SJCRH30 (cell line): ENCODE measurements around the gene MICAL3. TPM values are rescaled to one million over a fixed set of nuclear protein-coding genes. Genes with fewer than 3 reads are reported as not detected.

ENCODE experiments used
- DNase-seq, 2 experiments: peaks; one replicate each; pipeline ENCODE4 v3.0.0-alpha.2; 2015 to 2020
- H3K27ac ChIP-seq: fragments of 250-450 bp; sonication (Bioruptor Pico); 2 replicates; pipeline ENCODE4 v1.5.1; 2020; ENCODE audit warnings: mild to moderate bottlenecking, moderate library complexity
- H3K27me3 ChIP-seq: fragments of 250-450 bp; sonication (Bioruptor Pico); 2 replicates; pipeline ENCODE4 v1.5.1; 2020; ENCODE audit warnings: mild to moderate bottlenecking, moderate library complexity
- H3K36me3 ChIP-seq: fragments of 250-450 bp; sonication (Bioruptor Pico); 2 replicates; pipeline ENCODE4 v1.5.1; 2020; ENCODE audit warnings: mild to moderate bottlenecking, moderate library complexity
- H3K4me1 ChIP-seq: fragments of 250-450 bp; sonication (Bioruptor Pico); 2 replicates; pipeline ENCODE4 v1.5.1; 2020; ENCODE audit warnings: mild to moderate bottlenecking, moderate library complexity
- H3K4me3 ChIP-seq: fragments of 250-450 bp; sonication (Bioruptor Pico); 2 replicates; pipeline ENCODE4 v1.5.1; 2020; ENCODE audit warnings: mild to moderate bottlenecking, moderate library complexity
- H3K9me3 ChIP-seq: fragments of 250-450 bp; sonication (Bioruptor Pico); replicated peaks from 2 replicates; pipeline ENCODE4 v1.5.1; 2020; ENCODE audit warnings: mild to moderate bottlenecking, moderate library complexity
- total RNA-seq: library from RNA; depleted of rRNA; stranded (reverse); fragments of >200 nt; shearing (Covaris generic); gene quantifications from 2 replicates; pipeline ENCODE4 v1.2.3, GENCODE V29; 2014

Gene MICAL3
- total RNA-seq, 1 experiment from 2014 or later = 26.1 TPM

DNA sequence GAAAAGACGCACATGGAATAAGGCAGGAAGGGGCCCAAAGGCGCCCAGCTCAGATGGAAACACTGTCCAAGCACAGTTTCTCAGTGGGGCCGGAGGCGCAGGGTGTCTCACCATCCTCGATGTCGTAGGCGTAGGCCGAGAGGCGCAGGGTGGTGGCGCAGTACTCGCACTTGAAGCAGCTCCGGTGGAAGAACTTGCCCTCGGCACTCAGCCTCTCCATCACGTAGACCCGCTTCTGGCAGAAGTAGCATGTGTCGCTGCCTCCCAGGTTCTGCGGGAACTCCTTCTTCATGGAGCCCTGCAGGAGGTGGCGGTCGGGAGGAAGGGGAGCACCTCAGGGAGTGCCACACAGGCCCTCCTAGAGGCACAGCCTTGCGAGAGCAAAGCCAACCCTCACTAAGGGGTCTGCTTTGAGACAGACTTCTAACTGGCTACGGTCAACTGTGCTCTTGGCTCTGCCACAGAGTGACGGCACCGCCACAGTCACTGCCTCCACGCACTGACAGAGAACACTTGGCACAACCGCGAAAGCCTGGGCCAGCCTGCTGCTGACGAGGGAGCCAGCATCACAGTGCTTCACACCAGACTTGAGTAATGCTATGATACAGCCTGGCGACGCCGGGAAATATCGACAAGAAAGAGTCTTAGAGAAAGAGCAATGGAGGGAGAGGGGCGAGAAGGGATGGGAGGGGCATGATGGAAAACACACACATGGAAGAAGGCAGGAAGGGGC lies 152.5 kb downstream of the MICAL3 start:
- Histone ChIP-seq H3K9me3 (no peaks in the 10 kb centered on the region), H3K27ac (no peak overlapping the region), H3K4me1 (no peaks in the 10 kb centered on the region), H3K27me3 (no peaks in the 10 kb centered on the region), H3K4me3 (no peak overlapping the region), H3K36me3 (peaks cover 10% of the 10 kb centered on the region)
- no peak for DNase-seq

DNA sequence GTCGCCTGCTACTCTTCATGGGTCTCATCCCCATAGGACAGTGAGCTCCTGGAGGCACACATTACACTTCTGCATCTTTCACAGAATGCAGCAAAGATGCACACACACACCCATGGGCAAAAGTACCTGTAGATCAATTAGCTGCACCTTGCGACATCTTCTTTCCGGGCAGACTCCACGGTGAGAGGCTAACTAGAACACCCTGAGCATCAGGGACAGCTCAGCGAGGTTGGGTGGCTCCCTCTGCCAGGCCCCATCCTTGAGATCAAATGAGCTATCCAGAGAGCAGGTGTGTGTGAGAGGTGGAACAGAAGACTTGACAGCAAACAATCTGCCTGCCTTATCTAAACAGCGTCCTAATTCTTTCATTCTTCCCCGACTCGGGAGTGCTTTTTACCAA lies 154.0 kb downstream of the MICAL3 start:
- H3K27ac ChIP-seq = no peak overlapping the region
- no peaks in the 10 kb centered on the region for H3K9me3 ChIP-seq
- H3K4me1 ChIP-seq = no peaks in the 10 kb centered on the region
- peaks cover 15% of the 10 kb centered on the region for H3K36me3 ChIP-seq
- no peak overlapping the region for H3K4me3 ChIP-seq
- no peaks in the 10 kb centered on the region for H3K27me3 ChIP-seq
- DNase-seq = no peak

DNA sequence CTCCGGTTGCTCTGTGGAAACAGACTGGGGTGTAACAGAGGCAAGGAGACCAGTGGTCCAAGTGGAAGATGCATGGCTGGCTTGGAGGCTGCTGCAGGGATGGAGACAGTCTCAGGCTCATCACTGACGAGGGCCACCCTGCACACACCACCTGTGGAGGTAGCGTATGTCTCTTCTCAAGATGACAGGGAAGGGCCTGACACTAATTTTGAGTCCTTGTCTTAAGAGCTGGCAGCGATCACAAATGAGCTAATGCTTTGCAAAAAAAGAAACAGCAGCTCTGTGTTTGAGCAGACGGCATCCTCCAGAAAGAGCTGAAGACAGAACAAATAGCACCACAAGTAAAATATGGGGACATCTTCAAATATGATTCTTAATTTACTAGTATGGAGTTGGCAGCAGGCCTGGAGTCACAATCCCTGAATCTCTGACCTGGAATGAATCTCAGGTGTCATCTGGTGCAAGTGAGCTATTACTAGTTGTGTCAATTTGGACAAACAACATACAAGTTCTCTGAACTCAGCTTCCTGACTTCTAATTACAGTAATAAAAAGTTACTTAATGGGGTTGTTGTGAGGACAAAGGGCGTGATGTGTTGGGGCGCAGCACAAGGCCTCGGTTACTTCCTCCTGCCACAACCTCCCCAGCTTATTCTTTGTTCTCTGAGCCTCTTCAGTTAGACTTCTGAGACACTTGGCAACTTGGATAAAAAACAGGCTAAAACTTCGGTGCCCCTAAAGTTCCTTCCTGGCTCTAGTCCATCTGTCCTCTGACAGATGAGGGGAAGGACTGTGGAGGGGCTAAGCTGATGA lies 154.9 kb downstream of the MICAL3 start:
- Histone ChIP-seq H3K36me3 (peaks cover 20% of the 10 kb centered on the region), H3K27ac (no peak overlapping the region), H3K9me3 (no peaks in the 10 kb centered on the region), H3K4me3 (no peak overlapping the region), H3K4me1 (no peaks in the 10 kb centered on the region), H3K27me3 (no peaks in the 10 kb centered on the region)
- no peak for DNase-seq

DNA sequence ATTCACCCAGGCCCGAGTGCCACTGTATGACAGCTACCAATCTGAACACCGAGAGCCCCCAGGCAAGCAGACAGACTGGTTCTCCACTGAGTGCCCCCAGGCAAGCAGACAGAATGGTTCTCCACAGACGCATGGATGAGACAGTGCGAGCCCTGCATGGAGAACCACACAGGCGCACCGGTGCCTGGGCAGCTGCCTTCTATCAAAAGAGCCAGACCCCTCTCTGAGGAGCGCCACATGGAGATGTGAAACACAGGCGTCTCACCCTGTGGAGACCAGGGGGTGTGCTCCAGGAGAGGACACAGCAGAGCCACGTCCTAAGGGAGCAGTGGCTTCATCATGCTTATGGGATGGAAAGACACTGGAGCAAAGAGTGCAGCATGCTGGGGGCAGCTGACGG lies 155.6 kb downstream of the MICAL3 start:
- Histone ChIP-seq H3K27me3 (no peaks in the 10 kb centered on the region), H3K9me3 (no peaks in the 10 kb centered on the region), H3K27ac (no peak overlapping the region), H3K4me3 (no peak overlapping the region), H3K4me1 (no peaks in the 10 kb centered on the region), H3K36me3 (peaks cover 26% of the 10 kb centered on the region)
- DNase-seq = no peak

DNA sequence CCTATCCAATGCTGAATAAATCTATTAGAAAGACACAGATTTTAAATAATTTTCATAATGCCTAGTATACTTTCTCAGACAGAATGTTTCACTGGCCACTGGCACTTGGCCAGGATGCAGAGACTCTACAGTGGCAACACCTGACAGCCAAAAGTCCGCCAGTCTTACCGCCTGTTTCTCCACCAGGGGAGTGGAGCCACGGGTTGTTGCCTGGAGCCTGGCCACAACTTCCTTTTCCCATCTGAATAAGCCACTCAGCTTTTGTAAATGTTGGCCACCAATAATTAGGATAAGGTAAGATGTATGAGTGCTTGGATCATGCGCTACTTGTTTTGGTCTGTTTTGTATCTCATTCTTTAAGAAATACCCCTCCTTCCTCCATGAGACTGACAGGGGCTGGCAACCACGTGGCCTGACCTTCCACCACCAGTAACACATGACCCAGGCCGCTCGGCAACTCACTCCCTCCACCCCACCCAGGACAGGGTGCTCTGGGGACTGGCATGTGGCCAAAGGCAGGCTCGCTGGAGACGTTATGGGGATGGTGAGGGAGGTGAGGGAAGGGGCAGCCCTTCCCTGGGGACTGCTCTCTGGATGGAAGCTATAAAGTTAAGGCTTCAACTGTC lies 157.1 kb downstream of the MICAL3 start:
- Histone ChIP-seq H3K27me3 (no peaks in the 10 kb centered on the region), H3K4me3 (no peak overlapping the region), H3K27ac (no peak overlapping the region), H3K4me1 (no peaks in the 10 kb centered on the region), H3K36me3 (peaks cover 29% of the 10 kb centered on the region), H3K9me3 (no peaks in the 10 kb centered on the region)
- DNase-seq = no peak

DNA sequence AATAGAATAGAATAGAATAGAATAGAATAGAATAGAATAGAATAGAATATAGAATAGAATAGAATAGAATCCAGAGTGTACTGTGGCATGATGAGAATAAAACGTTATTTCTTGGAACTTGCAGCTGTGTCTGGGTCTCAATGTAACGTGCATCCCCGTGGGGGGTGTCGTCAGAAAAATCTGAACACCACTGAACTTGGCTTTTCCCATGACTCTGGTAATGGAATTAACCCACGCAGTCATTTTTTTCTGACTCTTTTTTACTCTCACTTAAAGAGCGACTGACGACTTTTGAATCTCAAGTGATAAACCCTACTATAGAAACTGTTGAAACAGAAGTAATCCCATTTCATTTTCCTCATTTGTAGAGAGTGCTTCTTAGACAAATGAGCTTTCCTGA lies 157.7 kb downstream of the MICAL3 start:
- Histone ChIP-seq H3K4me1 (no peaks in the 10 kb centered on the region), H3K36me3 (peaks cover 25% of the 10 kb centered on the region), H3K27me3 (no peaks in the 10 kb centered on the region), H3K9me3 (no peaks in the 10 kb centered on the region), H3K4me3 (no peak overlapping the region), H3K27ac (no peak overlapping the region)
- no peak for DNase-seq

DNA sequence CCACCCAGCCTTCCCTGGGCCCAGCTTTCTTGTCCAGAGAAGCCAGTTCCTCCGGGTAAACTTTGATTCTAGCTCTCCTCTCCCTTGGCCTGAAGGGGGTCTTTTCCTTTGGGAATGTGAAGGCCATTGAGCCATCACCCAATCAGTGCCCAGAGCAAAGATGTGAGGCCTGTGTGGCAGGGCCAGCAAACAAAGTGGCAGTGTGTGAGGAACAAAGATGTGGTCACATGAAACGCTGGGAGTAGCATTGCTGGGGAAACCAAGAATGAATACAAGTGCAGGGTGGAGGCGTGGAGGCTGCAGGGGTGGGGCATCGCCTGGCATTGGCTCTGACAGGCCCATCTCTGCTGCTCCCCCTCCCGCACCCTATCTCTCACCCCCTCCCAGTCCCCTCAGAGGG lies 158.2 kb downstream of the MICAL3 start:
- Histone ChIP-seq H3K4me1 (no peaks in the 10 kb centered on the region), H3K27me3 (no peaks in the 10 kb centered on the region), H3K27ac (no peak overlapping the region), H3K36me3 (peaks cover 25% of the 10 kb centered on the region), H3K4me3 (no peak overlapping the region), H3K9me3 (no peaks in the 10 kb centered on the region)
- no peak for DNase-seq

DNA sequence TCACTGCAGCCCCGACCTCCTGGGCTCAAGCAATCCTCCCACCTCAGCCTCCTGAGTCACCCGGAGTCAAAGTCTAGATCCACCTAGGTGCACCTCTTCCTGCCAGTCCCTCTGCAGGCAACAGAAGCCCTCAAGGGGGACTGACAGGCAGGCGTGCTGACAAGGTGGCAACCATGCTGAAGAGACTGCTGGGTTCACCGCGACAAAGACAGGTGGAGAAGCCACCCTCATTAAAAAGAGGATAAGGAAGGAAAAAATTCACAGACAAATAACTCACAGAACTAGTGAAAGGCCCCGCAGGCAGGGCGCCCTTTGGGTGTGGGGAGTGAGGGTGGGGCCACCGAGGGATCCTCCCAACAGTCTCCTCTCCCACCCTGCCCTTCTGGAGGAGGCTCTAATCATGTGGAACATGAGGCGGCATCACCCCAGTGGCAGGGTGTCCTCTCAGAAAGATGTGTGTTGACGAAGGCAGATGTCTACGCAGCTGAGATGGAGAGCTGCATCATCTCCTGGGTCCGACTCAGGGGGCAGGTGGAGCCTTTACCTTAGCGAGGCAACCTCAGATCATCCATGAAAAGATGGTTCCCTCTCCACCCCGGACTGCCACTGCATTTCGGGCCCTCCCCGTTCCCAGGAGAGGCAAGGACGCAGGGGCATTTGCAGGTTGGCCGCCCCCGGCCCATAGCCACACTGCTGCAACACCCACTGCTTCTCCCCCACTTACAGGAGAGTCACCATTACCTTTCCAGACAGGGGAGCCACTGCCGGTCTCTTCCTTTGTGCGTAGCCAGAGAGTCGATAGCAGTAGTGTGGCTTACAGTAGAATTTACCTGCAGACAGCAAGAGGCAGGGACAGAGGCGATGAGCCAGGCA lies 158.9 kb downstream of the MICAL3 start:
- H3K4me1 ChIP-seq = no peaks in the 10 kb centered on the region
- no peak for DNase-seq
- peaks cover 25% of the 10 kb centered on the region for H3K36me3 ChIP-seq
- no peak overlapping the region for H3K27ac ChIP-seq
- no peaks in the 10 kb centered on the region for H3K27me3 ChIP-seq
- no peak overlapping the region for H3K4me3 ChIP-seq
- no peaks in the 10 kb centered on the region for H3K9me3 ChIP-seq

DNA sequence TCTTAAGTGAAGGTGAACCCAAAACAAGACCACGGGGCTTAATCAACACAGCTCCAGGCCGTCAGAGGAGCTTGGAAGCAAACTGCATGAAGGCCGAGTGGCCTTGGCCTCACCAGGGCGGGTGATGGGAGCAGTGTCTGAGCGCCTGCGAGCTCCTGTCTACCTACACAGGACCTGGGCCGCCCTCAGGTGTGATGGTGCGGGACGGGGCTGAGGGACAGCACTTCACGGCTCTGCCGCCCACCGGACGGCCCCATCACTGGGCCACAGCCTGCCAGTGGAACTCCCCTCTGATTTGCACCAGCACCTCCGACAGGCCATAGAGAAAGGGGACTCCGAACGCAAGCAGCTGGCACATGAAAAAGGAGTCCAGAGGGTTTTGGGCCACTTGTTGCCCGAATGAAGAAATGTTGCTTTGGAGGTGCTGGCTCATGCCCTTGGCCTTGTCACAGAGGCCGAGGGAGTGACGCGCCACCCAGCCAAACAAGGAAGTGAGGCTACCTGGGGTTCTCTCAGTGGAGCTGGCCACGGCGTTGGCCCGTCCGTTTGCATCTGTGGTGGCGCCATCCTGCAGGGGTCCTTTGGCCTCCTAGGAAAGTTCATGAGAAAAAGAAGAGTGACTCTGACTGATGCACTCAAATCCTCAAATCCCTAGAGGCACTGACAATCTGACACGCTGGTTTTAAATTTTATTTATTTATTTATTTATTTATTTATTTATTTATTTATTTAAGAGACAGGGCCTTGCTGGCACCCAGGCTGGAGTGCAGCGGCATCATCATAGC lies 159.8 kb downstream of the MICAL3 start:
- H3K27ac ChIP-seq = no peak overlapping the region
- H3K27me3 ChIP-seq = no peaks in the 10 kb centered on the region
- H3K36me3 ChIP-seq = peaks cover 25% of the 10 kb centered on the region
- DNase-seq = no peak
- H3K9me3 ChIP-seq = no peaks in the 10 kb centered on the region
- no peaks in the 10 kb centered on the region for H3K4me1 ChIP-seq
- H3K4me3 ChIP-seq = no peak overlapping the region

DNA sequence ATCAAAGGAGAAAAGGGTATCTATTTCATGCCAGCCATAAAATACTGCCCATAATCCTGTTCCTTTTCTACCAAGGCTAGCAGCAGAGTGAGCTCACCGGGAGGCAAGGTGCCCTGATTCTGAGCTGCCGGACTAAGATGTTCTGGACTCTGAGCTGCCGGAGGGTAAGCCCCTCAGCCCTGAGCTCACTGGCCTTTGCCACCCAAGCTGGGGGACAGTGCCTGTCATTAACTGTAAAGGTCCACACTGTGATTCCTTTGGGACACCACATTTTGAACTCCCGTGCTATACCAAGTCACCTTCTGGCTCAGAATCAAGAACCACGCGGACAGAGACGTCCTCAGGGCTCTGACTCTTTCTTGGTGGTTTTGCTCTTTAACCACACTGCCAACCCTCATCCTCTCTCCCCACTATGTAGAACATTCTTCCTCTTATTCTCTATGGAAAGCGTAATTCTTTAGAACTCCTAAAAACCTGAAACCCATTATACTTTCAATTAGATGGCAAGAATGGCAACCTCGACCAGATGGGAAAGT lies 161.6 kb downstream of the MICAL3 start:
- H3K4me1 ChIP-seq = no peaks in the 10 kb centered on the region
- peaks cover 20% of the 10 kb centered on the region for H3K36me3 ChIP-seq
- H3K27ac ChIP-seq = no peak overlapping the region
- no peak overlapping the region for H3K4me3 ChIP-seq
- H3K27me3 ChIP-seq = no peaks in the 10 kb centered on the region
- DNase-seq = no peak
- H3K9me3 ChIP-seq = no peaks in the 10 kb centered on the region

DNA sequence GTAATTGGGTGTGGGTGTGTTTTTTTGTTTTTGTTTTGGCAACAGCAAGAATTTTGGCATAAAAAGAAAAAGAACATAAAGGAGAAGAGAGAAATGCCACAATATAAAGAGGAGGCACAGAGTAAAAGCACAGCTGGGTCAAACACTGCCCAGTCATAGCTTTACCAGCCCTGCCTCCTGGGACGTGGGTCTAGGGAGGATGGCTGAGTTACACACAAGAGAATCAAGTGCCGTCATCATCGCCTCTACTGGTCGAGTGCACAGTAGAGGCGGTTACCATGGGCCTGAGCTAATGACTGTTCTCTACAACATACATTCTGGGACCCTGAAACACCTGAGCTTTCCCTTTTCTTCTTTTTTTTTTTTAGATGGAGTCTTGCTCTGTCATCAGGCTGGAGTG lies 162.5 kb downstream of the MICAL3 start:
- Histone ChIP-seq H3K9me3 (no peaks in the 10 kb centered on the region), H3K4me1 (no peaks in the 10 kb centered on the region), H3K36me3 (peaks cover 18% of the 10 kb centered on the region), H3K27me3 (no peaks in the 10 kb centered on the region), H3K27ac (no peak overlapping the region), H3K4me3 (no peak overlapping the region)
- DNase-seq = no peak

DNA sequence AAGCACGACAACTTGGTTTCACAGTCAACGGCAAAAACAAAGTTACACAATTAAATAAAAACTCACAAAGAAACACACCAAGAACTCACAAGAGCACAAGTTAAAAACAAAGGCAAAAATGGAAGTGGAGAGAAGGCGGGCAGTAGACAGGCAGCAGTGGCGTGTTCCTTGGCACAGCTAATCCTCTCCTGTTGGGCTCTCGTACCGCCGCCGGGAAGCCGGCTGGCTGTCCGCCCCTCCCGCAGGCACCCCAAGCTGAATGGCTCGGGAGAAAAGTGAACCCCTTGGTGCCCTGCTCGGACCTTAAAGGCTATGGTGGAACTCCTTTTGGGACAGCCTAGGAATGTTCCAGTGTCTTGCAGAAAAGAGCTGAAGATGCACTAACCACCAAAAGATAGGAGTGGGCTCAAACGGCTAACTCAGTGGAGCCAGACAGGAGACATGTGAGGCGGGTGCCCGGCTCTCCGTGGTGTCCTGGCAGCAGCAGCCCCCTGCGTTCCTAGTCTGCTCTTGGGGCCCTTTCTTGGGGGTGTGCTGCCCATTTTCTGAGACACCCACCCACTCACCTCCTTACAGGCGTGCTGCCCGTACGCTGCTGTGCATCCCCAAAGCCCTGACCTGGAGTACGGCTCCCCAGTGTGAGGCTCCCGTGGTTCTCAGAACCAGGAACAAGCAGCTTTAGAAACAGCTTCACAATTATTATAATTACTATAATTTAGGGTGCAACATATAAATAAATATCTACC lies 164.0 kb downstream of the MICAL3 start:
- DNase-seq = no peak
- H3K36me3 ChIP-seq = peaks cover 14% of the 10 kb centered on the region

DNA sequence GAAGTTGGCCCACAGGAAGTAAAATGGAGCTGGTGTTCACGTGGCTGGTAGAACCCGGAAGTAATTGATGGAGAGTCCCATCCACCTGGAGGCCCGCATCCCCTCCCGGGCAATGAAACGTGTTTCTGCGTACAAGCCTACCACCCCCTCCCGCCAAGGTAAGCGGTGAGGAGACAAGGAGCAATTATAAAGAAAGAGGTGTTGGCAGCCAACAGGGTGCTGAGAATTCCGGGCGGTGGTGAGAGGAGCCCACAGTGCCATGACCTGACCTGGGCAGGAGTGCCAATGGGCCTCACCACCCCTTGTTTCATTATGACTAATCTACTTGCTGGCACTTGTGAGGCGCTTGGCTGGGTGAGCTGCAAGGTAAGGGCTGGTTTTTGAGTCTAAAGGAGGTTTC lies 166.3 kb downstream of the MICAL3 start:
- no peaks in the 10 kb centered on the region for H3K9me3 ChIP-seq
- no peak for DNase-seq
- H3K27ac ChIP-seq = no peak overlapping the region
- no peaks in the 10 kb centered on the region for H3K4me1 ChIP-seq
- H3K4me3 ChIP-seq = no peak overlapping the region
- H3K36me3 ChIP-seq = no peaks in the 10 kb centered on the region; the same call in 1 of the 2 replicates
- H3K27me3 ChIP-seq = no peaks in the 10 kb centered on the region

More for the DNA sequence above, 164.0 kb downstream of the MICAL3 start:
- no peaks in the 10 kb centered on the region for H3K9me3 ChIP-seq
- H3K4me3 ChIP-seq = no peak overlapping the region
- H3K27ac ChIP-seq = no peak overlapping the region
- no peaks in the 10 kb centered on the region for H3K27me3 ChIP-seq
- H3K4me1 ChIP-seq = no peaks in the 10 kb centered on the region
